GM18907 (cell line): ENCODE results near the gene RHOF.
"Not testable (repeated sequence)": the region's sequence is repeated elsewhere in the genome, so short reads cannot be mapped to it uniquely, and the experiment has no call there.

Experiments
- ATAC-seq: cut with Tn5 transposase; IDR thresholded peaks from one replicate; pipeline ENCODE4 v1.9.1; 2021; ENCODE audit warnings: mild to moderate bottlenecking, moderate library complexity; ENCODE audit not compliant: unreplicated experiment

Gene RHOF

GRCh38 chr12:121750507-121750955, 43.0 kb downstream of the RHOF start:
- ATAC-seq: no peak

GRCh38 chr12:121749267-121749666, 44.2 kb downstream of the RHOF start:
- no peak for ATAC-seq

- no peak for ATAC-seq
Measured at GRCh38 chr12:121748571-121749265, 44.8 kb downstream of the RHOF start.

- no peak for ATAC-seq
Measured at GRCh38 chr12:121748218-121748570, 45.3 kb downstream of the RHOF start.

- not testable (repeated sequence) for ATAC-seq
Measured at GRCh38 chr12:121745545-121745944, 47.9 kb downstream of the RHOF start.

GRCh38 chr12:121741743-121742142, 51.7 kb downstream of the RHOF start:
- no peak for ATAC-seq

GRCh38 chr12:121740847-121741246, 52.6 kb downstream of the RHOF start:
- ATAC-seq: no peak

GRCh38 chr12:121738340-121738858, 55.1 kb downstream of the RHOF start:
- ATAC-seq: no peak

GRCh38 chr12:121733849-121734248, 59.6 kb downstream of the RHOF start:
- ATAC-seq: no peak

GRCh38 chr12:121731473-121731872, 62.0 kb downstream of the RHOF start:
- ATAC-seq: no peak

GRCh38 chr12:121729021-121729420, 64.5 kb downstream of the RHOF start:
- no peak for ATAC-seq
